ENCODE measurements around the gene ROPN1L.
"Not testable (repeated sequence)": the region's sequence is repeated elsewhere in the genome, so short reads cannot be mapped to it uniquely, and the experiment has no call there.

DNA sequence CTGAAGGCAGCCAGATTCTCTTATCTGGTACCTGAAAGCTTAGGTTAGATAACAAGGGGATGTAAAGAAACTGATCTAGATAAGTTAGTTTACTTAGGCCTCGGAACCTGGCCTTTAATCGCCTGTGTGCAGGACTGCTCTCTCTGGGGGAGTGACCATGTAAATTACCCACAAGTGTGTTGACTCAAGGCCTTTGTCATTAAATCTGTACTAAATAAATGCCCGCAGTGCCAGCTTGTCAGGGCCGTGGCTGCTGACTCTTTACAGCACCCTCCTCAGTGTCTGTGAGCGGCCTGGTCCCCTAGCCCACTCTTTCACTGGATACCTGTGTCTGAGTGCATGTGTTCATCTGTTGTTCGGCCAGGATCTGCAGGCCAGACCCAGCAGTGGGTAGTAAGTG lies 52.8 kb downstream of the ROPN1L start:
- TF ChIP-seq EZH2phosphoT487 (IDR thresholded peaks at IDR 0.05; ENCODE audit: low read depth, severe bottlenecking, unreplicated experiment), result not testable (repeated sequence)
- TF ChIP-seq, protein P1, sequence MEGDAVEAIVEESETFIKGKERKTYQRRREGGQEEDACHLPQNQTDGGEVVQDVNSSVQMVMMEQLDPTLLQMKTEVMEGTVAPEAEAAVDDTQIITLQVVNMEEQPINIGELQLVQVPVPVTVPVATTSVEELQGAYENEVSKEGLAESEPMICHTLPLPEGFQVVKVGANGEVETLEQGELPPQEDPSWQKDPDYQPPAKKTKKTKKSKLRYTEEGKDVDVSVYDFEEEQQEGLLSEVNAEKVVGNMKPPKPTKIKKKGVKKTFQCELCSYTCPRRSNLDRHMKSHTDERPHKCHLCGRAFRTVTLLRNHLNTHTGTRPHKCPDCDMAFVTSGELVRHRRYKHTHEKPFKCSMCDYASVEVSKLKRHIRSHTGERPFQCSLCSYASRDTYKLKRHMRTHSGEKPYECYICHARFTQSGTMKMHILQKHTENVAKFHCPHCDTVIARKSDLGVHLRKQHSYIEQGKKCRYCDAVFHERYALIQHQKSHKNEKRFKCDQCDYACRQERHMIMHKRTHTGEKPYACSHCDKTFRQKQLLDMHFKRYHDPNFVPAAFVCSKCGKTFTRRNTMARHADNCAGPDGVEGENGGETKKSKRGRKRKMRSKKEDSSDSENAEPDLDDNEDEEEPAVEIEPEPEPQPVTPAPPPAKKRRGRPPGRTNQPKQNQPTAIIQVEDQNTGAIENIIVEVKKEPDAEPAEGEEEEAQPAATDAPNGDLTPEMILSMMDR (IDR thresholded peaks at IDR 0.05; ENCODE audit: poor library complexity), result not testable (repeated sequence)

All from hepatocyte (in vitro differentiated cells).